NOMO-1 (cell line): ENCODE data around the gene MEF2A.

ENCODE experiments used
- DNase-seq, 2 experiments: peaks; one replicate each; lab custom pipeline; 2025; ENCODE audit not compliant: unreplicated experiment in 2 of 2; lab: John Stamatoyannopoulos, UW

MEF2A gene

DNA sequence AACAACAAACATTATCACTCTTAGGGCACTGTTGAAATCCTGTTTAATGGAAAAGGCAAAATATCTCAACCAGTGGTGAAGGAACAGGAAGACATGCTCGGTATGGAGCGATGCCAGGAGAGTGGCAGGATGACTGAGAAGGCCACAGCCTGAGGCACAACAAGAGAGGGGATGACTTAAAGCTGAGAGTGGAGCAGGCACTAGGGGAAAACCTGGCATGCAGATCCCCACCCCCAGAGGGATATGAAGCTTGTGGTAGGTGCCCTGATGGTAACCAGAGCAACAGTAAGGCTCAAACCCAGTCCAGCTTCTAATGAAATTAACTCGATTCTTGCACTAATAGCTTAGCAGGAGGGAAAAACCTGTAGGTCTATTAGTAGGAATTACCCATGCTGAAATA, 127.0 kb downstream of the MEF2A start:
- DNase-seq = no peak

DNA sequence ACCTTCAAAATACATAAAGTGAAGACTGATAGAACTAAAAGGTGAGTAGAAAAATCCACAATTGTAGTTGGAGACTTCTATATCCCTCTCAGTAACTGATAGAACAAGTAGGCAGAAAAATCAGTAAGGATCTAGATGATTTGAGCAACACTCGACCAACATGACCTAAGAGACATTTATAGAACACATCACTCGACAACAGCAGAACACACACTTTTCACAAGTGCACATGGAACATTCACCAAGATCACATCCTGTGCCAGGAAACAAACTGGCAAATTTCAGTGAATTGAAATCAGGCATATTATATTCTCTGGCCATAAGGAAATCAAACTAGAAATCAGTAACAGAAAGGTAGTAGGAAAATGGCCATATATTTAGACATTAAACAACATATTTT, 130.3 kb downstream of the MEF2A start:
- no peak for DNase-seq

DNA sequence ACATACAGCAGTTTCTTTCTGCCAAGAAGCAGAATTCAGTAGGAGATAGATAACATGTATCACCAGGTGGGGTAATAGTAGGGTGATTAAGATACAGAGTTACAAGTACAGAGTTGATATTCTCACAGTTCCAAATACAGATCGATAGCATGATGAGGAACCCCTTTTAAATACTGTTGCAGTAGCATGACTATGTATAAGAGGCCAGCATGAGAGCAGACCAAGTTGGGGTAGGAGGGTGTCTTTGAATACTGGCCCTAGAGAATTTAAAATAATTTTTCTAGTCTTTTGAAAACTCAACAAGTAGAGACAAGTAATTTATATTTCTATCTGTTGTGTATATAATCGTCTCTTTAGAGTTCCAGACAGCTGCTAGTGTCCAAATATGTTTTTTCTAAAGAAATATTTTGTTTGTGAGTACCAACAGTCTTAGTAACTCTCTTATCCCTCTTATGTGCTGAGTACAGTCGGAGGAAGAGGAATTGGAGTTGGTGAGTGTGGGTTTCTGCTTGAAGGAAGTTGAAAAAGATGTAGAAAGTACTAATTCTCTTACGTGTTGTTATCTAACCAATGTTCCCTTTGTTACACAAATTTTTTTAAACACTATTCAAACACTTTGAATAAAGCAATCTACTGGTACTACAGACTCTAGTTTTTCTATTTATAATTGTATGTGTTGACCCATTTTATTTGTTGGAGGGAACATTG, 137.3 kb downstream of the MEF2A start:
- DNase-seq = peak in 1 of 2 experiments; percentile 14

DNA sequence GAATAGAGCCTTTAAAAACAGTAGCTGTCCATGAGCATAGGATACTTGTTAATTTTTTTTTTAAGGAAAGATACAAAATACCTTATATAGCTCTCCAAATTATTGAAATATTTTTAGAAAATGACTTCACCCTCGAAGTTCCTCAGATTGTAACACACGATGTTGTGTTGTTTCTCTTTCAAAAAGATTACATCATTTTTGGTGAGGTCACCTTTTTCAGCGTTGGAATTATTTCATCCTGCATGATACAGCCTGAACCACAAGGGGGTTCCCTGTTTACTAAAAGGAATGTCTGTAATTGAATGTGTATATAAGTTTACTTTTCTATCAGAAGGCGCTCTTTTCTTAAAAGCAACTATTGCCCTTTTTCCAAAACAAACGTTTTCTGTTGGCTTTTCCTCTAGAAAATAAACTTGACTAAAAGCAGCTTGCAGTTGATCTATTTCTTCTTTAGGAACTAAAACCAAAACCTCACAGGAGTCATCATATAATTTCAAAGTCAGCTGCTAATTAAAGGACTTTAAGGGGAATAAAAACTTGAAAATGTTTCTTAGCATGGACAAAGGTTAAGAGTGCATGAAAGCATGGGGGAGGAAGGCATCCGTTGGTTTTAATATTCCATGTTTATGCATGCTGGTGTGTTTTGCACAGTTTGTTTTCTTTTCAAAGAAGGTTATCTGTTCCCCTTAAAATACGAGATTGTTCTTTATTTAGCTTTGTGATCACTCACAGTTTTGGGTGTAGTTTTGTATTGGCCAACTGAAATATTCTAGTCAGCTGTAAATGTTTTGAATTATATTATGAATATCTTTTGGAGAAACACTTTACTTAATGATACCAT, 138.0 kb downstream of the MEF2A start:
- DNase-seq = peak; percentile 14 to 72

DNA sequence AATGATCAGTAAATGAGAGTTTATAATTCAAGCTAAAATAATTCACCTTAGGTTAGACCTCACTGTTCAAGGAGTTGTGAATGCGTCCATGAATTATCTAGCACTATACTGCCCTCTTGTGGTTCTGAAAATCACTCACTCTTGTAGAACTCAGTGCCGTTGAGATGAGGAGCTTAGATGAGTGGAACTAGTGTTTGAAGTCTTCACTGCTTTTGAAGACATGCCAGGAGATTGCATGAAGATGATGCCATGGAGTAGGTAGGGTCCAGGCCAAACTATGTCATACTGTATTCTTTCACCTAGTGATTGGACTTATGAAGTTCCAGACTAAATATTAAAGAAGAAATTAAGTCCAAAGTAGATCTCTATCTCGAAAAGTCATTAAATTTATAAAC, 138.7 kb downstream of the MEF2A start:
- DNase-seq = peak in 1 of 2 experiments; percentile 77

DNA sequence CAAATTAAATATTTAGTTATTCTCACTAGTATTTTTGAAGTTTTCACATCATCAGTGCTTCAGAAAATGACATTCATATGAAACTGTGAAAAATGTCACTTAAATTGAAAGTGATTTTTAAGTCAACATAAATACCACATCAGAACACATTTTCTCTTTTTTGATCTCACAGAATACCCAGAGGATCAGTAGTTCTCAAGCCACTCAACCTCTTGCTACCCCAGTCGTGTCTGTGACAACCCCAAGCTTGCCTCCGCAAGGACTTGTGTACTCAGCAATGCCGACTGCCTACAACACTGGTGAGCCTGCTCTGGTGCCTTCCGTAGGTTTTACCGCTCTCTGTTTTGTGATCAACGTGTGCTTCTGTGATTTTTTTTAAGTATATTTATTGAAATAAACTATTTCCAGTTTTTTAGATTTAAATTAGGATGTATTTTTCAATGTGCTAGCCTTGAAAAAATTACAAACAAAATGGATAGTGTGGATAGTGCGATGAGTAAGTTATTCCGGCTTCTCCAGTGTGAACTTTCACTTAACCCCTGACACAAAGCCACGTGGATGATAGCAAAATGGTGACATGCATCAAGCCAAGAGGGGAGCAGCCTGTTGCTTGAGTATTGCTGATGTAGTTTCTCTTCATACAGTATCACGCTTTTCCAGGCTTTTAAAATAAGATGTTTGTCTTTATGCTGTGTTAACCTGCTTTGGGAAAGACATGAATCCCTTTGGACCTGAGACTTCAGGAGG, 140.9 kb downstream of the MEF2A start:
- no peak for DNase-seq

DNA sequence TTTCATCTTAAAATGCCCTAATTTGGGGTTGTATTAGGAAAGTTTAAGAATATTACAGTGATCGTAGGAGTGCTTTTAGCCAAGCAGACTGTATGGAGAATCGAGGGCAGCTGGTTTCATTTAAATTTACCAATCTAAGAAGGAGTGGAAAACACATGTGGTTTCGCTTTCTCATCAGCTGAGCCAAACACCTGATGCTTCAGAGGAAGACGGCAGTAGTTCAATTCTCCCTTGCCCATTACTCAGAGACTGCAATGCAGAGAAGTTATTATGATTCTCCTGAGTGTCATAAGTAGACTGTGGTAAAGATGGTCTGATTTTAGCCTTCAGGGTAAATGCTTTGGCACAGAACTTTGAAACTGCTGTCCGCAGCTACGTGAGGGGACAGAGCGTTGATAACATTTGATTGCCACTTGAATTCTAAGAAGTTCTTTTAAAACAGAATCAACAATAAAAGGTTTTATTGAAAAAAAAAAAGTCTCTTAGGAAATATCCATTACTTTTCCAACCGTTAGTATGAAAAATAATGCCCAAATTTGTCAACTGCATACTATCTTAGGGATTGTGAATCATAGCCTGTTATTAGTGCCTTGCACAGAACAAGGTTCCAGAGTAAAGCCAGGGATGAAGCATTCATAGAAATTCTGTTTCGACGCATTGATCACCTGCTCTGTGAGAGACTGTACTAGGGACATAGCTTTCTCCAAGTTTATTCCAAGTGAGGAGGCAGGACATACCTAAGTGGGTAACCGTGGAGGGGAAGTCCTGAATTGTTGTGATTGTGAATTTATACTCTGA, 141.9 kb downstream of the MEF2A start:
- no peak for DNase-seq

DNA sequence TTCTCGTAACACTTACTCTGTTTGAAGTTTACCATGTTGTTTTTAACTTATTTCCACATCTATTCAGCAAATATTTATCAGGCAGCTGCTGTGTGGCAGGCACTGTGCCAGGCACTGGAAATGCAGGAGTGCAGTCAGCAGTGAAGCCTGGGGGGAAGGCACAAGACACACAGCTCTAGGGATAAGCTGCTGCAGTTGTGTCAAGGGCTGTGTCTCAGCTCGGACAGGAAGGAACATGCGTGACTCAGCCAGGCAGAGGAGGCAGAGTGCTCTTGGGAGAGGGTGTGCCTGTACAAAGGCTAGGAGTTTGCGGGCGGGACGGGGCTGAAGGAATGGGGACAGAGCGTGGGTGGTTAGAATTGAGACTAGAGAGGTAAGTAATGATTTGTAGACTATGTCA, 142.8 kb downstream of the MEF2A start:
- no peak for DNase-seq

DNA sequence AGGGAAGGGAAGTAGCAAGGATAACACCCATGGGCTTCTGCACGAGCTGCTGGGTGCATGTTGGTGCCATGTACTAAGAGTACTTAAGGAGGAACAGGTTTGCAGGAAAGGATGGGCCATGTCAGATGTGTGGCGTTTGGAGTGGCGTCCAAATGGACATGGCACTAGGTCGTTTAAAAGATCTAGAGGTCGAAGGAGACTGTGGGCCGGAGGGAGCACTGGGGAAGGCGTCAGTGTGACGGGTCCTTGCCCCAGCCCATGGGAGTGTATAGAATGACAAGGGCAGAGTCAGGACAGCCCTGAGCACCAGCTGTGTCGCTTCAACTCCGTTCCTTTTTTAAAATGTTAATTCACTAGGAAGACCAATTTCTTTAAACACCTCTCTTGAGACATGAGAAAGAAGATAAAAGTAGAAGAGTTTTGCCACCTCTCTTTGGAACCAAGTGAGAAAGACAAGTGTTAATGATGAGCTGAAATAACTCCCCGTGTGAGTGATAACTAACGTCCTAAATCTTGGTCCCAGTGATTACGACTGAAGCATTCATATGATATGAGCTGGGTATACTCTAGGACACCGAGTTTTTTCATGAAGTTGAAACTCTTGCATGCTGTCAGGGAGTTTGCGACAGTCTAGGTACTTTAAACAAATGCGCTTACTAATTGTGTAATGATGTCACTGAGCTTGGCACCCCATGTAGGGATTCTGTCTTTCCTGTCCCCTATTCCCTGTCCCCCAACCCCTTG, 143.6 kb downstream of the MEF2A start:
- DNase-seq = no peak

DNA sequence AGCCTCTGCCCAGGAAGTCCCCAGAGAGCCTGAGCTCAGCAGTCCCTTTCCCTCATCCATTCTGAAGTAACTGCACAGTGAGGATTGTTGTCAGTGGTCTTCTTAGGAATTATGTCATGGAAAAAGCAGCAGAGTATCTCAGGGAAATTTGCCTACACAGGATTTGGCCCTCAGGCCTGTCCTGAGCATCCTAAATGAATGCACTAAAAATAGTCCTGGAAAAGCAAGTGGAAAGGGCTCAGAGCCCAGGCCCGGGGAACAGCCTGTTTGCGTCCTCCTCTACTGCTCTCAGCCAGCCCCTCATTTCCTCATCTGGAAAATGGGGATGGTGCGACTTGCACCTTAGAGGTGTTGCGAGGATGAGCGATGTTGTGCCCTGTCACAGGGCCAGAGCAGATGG, 145.8 kb downstream of the MEF2A start:
- DNase-seq = no peak

DNA sequence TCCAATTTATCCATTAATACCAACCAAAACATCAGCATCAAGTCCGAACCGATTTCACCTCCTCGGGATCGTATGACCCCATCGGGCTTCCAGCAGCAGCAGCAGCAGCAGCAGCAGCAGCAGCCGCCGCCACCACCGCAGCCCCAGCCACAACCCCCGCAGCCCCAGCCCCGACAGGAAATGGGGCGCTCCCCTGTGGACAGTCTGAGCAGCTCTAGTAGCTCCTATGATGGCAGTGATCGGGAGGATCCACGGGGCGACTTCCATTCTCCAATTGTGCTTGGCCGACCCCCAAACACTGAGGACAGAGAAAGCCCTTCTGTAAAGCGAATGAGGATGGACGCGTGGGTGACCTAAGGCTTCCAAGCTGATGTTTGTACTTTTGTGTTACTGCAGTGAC, 146.6 kb downstream of the MEF2A start:
- DNase-seq = no peak

DNA sequence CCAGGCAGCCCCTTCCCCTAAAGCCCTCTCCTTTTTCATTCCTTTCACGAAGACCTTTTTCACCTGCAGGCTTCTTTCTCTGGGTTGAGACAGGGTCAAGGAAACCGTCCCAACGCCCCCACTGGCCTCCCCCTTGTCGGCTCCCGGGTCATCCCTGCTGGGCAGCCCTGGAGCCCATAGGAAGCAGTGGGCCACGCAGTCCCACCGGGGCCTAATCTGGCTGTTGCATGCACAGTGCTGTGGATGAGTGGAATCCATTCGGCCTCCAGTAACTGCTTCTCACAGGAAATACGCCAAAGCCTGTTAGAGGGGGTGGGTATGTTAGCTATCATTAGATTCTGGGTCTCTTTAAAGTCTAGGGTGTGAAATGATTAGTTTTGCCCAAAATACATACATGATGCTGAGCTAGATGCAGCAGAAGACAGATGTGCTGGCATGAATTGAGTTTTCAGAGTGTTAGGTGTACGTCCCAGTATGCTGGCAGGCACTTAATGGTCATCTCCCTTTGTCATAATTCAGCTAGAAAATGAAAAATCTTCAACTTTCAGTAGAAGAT, 150.8 kb downstream of the MEF2A start:
- no peak for DNase-seq

DNA sequence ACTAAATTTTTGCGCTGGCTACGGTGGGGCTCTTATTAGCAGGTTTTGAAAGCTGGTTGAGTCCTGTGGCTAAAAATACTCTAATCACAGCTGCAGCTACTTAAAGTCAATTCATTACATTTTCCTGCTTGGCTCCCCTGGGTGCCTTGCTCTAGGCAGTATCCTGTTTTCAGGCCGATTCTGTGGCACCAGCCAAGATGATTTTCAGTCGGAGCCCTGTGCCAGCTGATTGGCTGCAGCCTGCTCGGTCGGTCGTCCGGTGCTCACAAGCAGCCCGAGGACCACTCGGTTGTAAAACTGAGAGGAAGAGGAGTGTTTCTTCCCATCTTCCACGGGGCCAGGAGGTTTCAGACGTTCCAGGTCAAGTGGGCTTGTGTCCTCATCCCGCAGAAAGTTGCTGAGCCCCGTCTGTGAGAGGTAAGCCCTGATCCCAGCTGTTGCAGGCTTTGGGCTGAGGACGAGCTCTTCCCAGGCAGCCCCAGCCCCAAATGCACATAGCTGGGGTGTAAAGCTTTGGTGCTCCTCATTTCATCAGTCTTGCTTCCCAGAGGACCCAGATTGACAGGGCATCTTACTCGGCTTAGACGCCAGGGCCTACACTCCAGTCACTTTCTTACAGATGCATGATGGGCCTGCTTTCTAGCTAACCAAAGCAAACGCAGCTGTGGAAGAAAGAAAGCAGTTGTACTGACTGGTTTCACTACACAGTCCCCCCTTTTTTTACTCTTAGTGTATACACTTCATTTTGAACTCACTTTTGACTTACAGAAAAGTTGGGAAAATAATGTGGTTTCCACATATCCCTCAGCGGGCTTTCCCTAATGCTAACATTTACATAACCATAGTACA, 151.6 kb downstream of the MEF2A start:
- no peak for DNase-seq

DNA sequence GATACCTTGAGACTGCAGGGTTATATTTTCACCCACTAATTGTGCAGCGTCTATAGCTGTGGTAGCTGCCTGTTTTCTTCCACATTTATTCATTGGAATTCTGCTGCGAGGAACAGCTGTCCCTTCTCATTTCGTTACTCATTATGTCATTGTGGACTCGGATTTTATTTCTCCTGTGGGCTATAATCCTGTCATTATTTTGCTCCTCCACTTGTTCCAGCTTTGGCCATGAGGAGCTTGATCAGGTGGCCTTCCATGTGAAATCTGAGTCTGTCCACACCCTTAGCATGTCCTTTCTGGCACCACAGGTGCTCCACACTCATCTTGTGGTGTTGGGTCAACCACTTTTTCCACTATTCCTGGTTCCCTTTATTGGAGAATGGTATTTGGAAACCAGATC, 152.6 kb downstream of the MEF2A start:
- DNase-seq = no peak

DNA sequence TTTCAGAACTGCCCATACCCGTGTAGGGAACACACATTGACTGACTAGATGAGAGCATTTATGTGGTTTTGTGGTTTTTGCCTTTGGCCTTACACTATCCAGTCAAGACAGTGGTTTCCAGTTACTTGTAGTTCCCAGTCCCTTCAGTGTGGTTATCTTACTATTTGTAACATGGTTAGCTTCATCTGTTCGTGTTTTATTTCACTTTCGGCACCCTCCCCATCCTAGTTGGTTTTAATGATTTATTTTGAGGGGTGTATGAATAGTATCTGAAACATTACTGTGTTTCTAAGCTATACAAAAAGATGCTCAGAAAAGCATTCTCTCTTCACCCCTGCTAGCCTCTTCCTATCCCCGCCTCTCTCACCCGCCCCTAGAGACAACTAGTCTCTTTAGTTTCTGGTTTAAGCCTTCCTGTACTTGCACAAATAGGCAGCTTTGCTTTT, 153.3 kb downstream of the MEF2A start:
- peak in 1 of 2 experiments; percentile 16 for DNase-seq

DNA sequence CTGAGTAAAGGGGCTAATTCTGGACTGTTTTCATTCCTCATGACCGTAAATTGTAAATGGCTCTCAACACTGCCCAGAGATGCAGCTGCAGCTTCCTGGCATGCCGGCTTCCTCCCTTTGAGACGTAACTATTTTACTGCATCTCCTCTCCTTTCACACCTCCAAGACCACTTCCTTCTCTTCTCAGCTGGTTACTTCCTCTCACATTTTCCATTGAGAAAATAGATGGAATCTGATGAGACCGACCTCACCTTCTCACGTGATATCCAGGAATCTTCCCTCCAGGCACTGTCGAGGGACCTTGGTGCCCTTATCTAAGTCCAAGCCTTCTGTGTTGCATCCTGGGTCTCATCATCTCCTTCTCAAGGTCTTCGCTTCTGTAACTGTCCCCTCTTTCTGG, 154.7 kb downstream of the MEF2A start:
- no peak for DNase-seq

DNA sequence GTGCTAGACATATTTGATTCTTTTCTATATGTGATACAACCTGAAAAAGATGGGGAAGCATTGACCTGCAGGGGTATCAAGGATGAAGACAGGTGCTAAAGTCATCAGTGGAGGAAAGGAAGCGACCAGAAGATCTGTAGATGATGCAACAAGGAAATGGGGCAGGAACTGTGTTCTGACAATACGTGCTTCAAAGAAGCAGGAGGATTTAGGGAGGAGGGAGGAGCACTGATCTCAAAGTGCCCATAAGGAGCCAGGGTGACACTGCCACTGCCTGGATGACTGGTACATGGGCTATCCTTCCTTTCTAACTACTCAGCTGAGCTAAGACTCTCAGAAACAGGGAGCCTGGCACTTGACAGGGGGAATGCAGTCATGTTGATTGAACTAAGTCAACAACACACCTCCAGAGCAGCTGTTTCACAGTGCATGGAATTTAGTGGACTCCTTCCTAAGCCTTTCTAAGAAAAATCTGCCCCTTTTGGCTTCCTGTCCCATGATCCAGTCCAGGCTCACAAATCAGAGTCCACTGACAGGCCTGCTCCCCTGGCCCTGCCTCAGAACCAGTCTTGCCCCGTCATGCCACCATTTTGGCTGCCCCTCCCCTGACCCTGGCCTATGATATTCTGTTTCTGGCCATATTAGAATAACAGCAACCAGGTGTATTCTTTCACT, 155.5 kb downstream of the MEF2A start:
- DNase-seq = no peak

DNA sequence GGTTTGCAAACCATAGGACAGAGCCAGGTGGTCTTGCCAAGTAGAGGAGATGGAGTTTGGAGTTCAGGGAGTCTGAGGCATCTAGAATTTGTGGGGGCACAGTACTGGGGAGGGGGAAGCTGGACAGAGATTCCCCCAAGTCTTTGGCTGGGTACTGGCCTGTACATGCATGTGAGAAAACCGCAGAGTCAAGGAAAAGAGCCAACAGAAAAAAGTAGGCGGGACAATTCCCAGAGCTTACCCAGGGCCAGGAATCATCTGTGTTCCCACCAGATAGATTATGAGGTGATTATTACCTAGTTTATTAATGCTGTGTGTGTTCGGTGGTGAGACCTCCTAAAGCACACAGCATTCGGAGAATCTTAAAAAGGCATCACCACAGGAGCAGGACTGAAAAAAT, 156.1 kb downstream of the MEF2A start:
- no peak for DNase-seq
